Nephron (organoid): ENCODE measurements around the gene PHLPP1.

ENCODE experiments used
- H3K27ac Mint-ChIP-seq, 3 experiments: 2 replicates each; pipeline ENCODE4 v1.8.0; 2020; ENCODE audit warnings: mixed read lengths in 3 of 3, mild to moderate bottlenecking in 2 of 3, moderate library complexity in 1 of 3
- H3K27me3 Mint-ChIP-seq: 2 replicates; pipeline ENCODE4 v1.8.0; 2021; ENCODE audit warnings: low read depth, mild to moderate bottlenecking, moderate library complexity, mixed read lengths
- H3K36me3 Mint-ChIP-seq: 2 replicates; pipeline ENCODE4 v1.8.0; 2020; ENCODE audit warnings: low read depth, mixed read lengths
- H3K4me1 Mint-ChIP-seq: 2 replicates; pipeline ENCODE4 v1.8.0; 2020; ENCODE audit warnings: mixed read lengths
- H3K4me3 Mint-ChIP-seq, 3 experiments: 2 replicates each; pipeline ENCODE4 v1.8.0; 2020; ENCODE audit warnings: mild to moderate bottlenecking in 3 of 3, mixed read lengths in 3 of 3, moderate library complexity in 2 of 3
- H3K9me3 Mint-ChIP-seq: 2 replicates; pipeline ENCODE4 v1.8.0; 2020; ENCODE audit warnings: mixed read lengths
- CTCF ChIP-seq, 3 experiments: fragments of 200-600 bp; sonication (generic); IDR thresholded peaks; one replicate each; pipeline ENCODE4 v1.5.0; 2021; ENCODE audit warnings: antibody characterized with exemption in 3 of 3; ENCODE audit not compliant: unreplicated experiment in 3 of 3

The PHLPP1 gene

GRCh38 chr18:62928326-62928725 is 213.0 kb downstream of the PHLPP1 start:
- H3K4me1 Mint-ChIP-seq, result peaks cover 5% of the 10 kb centered on the region
- no peak for TF ChIP-seq CTCF (IDR thresholded peaks at IDR 0.05; ENCODE audit: unreplicated experiment in 3 of 3)

GRCh38 chr18:62933261-62933887 is 218.0 kb downstream of the PHLPP1 start:
- Mint-ChIP-seq H3K36me3 (peaks cover 37% of the 10 kb centered on the region), H3K4me1 (peaks cover 22% of the 10 kb centered on the region), H3K4me3 (no peak overlapping the region), H3K27ac (peak overlapping the region in 1 of 3 experiments; percentile 51), H3K9me3 (peaks cover 34% of the 10 kb centered on the region), H3K27me3 (no peaks in the 10 kb centered on the region)
- no peak for TF ChIP-seq CTCF (IDR thresholded peaks at IDR 0.05; ENCODE audit: unreplicated experiment in 3 of 3)

More at GRCh38 chr18:62928326-62928725, 213.0 kb downstream of the PHLPP1 start:
- Mint-ChIP-seq H3K27me3 (no peaks in the 10 kb centered on the region), H3K9me3 (peaks cover 30% of the 10 kb centered on the region), H3K36me3 (peaks cover 47% of the 10 kb centered on the region), H3K27ac (no peak overlapping the region), H3K4me3 (no peak overlapping the region)

GRCh38 chr18:62935994-62936393 is 220.7 kb downstream of the PHLPP1 start:
- peak overlapping the region in 1 of 3 experiments; percentile 44 for H3K27ac Mint-ChIP-seq
- H3K36me3 Mint-ChIP-seq, result peaks cover 25% of the 10 kb centered on the region
- H3K4me1 Mint-ChIP-seq, result peaks cover 38% of the 10 kb centered on the region
- H3K4me3 Mint-ChIP-seq, result no peak overlapping the region
- peaks cover 19% of the 10 kb centered on the region for H3K9me3 Mint-ChIP-seq
- H3K27me3 Mint-ChIP-seq, result no peaks in the 10 kb centered on the region
- no peak for TF ChIP-seq CTCF (IDR thresholded peaks at IDR 0.05; ENCODE audit: unreplicated experiment in 3 of 3)

- Mint-ChIP-seq H3K36me3 (peaks cover 19% of the 10 kb centered on the region), H3K4me3 (no peak overlapping the region), H3K27me3 (no peaks in the 10 kb centered on the region), H3K9me3 (peaks cover 10% of the 10 kb centered on the region), H3K4me1 (peaks cover 38% of the 10 kb centered on the region), H3K27ac (peak overlapping the region in 2 of 3 experiments; percentile 5 to 46)
- no peak for TF ChIP-seq CTCF (IDR thresholded peaks at IDR 0.05; ENCODE audit: unreplicated experiment in 3 of 3)
Measured at GRCh38 chr18:62937065-62937464, 221.7 kb downstream of the PHLPP1 start.

GRCh38 chr18:62938006-62938405 is 222.7 kb downstream of the PHLPP1 start:
- peak overlapping the region in 1 of 3 experiments; percentile 46 for H3K27ac Mint-ChIP-seq

More at GRCh38 chr18:62938006-62938405, 222.7 kb downstream of the PHLPP1 start:
- H3K9me3 Mint-ChIP-seq, result peaks cover 4% of the 10 kb centered on the region
- no peak overlapping the region for H3K4me3 Mint-ChIP-seq
- no peaks in the 10 kb centered on the region for H3K27me3 Mint-ChIP-seq
- H3K36me3 Mint-ChIP-seq, result peaks cover 20% of the 10 kb centered on the region
- H3K4me1 Mint-ChIP-seq, result peaks cover 38% of the 10 kb centered on the region
- TF ChIP-seq CTCF (IDR thresholded peaks at IDR 0.05; ENCODE audit: unreplicated experiment in 3 of 3), result no peak
